LNCAP (cell line): ENCODE data around the gene HAUS1.
A peak's percentile ranks its signal among the peaks of the same experiment; 100 is the strongest.

ENCODE experiments used
- TF ChIP-seq, protein P1 (sequence below): fragments of 450-650 bp; IDR thresholded peaks from 2 replicates; pipeline ENCODE4 v1.5.1; 2017; ENCODE audit warnings: mild to moderate bottlenecking

Gene HAUS1

DNA sequence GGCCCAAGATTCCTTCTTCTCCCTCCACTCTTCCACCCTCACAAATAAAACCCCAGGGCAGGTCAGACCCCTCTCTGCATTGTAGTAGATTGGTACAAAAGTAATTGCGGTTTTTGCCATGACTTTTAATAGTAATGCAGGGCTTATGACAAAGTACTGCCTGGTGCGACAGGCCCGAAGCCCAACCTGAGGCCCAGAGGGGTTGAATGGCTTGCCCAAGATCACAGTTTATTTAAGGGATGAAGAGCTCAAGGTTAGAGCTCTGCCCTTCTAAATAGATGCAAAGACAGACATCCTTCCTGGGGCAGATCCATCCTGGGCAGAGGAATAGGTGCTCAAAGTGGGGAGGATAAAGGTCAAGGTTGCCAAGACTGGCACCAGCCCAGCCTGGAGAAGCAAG lies 31.2 kb upstream of the HAUS1 start:
- TF ChIP-seq, protein P1, sequence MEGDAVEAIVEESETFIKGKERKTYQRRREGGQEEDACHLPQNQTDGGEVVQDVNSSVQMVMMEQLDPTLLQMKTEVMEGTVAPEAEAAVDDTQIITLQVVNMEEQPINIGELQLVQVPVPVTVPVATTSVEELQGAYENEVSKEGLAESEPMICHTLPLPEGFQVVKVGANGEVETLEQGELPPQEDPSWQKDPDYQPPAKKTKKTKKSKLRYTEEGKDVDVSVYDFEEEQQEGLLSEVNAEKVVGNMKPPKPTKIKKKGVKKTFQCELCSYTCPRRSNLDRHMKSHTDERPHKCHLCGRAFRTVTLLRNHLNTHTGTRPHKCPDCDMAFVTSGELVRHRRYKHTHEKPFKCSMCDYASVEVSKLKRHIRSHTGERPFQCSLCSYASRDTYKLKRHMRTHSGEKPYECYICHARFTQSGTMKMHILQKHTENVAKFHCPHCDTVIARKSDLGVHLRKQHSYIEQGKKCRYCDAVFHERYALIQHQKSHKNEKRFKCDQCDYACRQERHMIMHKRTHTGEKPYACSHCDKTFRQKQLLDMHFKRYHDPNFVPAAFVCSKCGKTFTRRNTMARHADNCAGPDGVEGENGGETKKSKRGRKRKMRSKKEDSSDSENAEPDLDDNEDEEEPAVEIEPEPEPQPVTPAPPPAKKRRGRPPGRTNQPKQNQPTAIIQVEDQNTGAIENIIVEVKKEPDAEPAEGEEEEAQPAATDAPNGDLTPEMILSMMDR, result no peak

DNA sequence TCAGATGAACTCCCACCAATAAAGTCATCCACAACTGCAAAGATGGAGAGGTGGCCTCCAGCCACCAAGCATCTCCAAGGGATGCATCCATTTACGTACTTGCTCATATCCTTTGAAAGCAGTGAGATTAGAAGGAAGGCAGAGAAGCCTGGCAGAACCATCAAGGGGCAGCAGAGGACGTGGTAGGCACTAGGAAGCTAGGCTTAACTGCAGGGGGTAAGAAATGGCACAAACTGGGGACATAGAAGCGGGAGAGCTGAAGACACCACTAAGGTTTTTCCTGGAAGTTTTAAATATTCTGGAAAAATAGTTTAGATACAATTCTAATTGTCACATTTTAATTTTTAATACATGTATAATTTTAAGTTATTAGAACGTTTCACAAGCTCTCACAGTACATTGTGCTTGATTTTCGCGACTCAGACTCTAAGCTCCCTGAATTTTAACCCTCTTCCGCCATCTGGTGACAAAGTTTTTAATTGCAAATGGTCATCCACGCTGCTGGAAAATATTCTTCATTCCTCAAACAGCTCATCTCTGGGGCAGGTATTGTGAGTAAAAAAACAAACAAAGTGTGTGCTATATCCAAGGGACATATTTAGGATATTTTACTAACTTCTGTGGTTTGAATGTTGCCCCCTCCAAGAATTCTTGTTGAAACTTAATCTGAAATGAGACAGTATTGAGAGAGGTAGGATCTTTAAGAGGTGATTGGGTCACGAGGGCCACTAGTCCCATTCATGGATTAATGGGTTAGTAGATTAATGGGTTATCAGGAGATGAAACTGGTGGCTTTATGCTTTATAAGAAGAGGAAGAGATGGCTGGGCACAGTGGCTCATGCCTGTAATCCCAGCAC lies 30.5 kb upstream of the HAUS1 start:
- TF ChIP-seq, protein P1, result peak; percentile 67

- TF ChIP-seq, protein P1, result no peak
Observed at GRCh38 chr18:46079336-46079735, 24.8 kb upstream of the HAUS1 start.

GRCh38 chr18:46080156-46080555 lies 24.0 kb upstream of the HAUS1 start:
- TF ChIP-seq, protein P1, result no peak

GRCh38 chr18:46084431-46084830 lies 19.8 kb upstream of the HAUS1 start:
- TF ChIP-seq, protein P1, result no peak

DNA sequence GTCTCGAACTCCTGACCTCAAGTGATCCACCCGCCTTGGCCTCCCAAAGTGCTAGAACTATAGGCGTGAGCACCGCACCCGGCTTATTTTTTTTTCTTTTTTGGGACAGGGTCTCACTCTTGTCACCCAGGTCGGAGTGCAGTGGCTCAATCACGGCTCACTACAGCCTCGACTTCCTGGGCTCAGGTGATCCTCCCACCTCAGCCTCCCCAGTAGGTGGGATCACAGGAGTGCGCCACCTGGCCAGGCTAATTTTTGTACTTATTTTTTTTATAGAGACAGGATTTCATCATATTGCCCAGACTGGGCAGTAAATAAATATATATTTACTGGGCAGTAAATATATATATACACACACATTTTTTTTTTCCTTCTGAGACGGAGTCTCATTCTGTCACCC lies 8.7 kb upstream of the HAUS1 start:
- TF ChIP-seq, protein P1, result no peak

- TF ChIP-seq, protein P1, result no peak
Observed at GRCh38 chr18:46096651-46097300, 7.4 kb upstream of the HAUS1 start.
